H9 (cell line): ENCODE measurements around the gene C22orf23. TPM values are rescaled to one million over a fixed set of nuclear protein-coding genes. Genes with fewer than 3 reads are reported as not detected.

Source experiments
- DNase-seq: peaks from one replicate; pipeline ENCODE4 v3.0.0-alpha.2; 2017
- H2AFZ ChIP-seq: one replicate; pipeline ENCODE4 v1.6.1; 2013; ENCODE audit warnings: mild to moderate bottlenecking, low read length, control low read depth, moderate library complexity
- H2AK5ac ChIP-seq: 2 replicates; pipeline ENCODE4 v1.6.1; 2013; ENCODE audit warnings: low read length, control low read depth, mixed read lengths; ENCODE audit not compliant: insufficient read length
- H2BK120ac ChIP-seq: one replicate; pipeline ENCODE4 v1.6.1; 2013; ENCODE audit warnings: low read depth, mild to moderate bottlenecking, low read length, control low read depth, inconsistent platforms; ENCODE audit not compliant: poor library complexity, severe bottlenecking
- H2BK12ac ChIP-seq: 2 replicates; pipeline ENCODE4 v1.6.1; 2013; ENCODE audit warnings: low read length, control low read depth, mixed read lengths, low read depth; ENCODE audit not compliant: insufficient read length
- H2BK15ac ChIP-seq: 2 replicates; pipeline ENCODE4 v1.6.1; 2013; ENCODE audit warnings: low read depth, low read length, control low read depth
- H2BK20ac ChIP-seq: one replicate; pipeline ENCODE4 v1.6.1; 2013; ENCODE audit warnings: low read depth, mild to moderate bottlenecking, low read length, control low read depth, inconsistent platforms; ENCODE audit not compliant: poor library complexity, severe bottlenecking
- H2BK5ac ChIP-seq: 2 replicates; pipeline ENCODE4 v1.6.1; 2013; ENCODE audit warnings: low read length, control low read depth, mixed read lengths; ENCODE audit not compliant: insufficient read length
- H3K14ac ChIP-seq: 2 replicates; pipeline ENCODE4 v1.6.1; 2013; ENCODE audit warnings: low read length, control low read depth; ENCODE audit not compliant: insufficient read depth
- H3K18ac ChIP-seq: 2 replicates; pipeline ENCODE4 v1.6.1; 2013; ENCODE audit warnings: low read depth, mild to moderate bottlenecking, mixed read lengths, low read length, control low read depth; ENCODE audit not compliant: insufficient read length
- H3K23ac ChIP-seq: 2 replicates; pipeline ENCODE4 v1.6.1; 2013; ENCODE audit warnings: low read length, control low read depth, mixed read lengths, low read depth; ENCODE audit not compliant: insufficient read length
- H3K23me2 ChIP-seq: 2 replicates; pipeline ENCODE4 v1.6.1; 2013; ENCODE audit warnings: low read depth, mild to moderate bottlenecking, mixed read lengths, low read length, control low read depth; ENCODE audit not compliant: insufficient read length, poor library complexity, severe bottlenecking
- H3K27ac ChIP-seq: 2 replicates; pipeline ENCODE4 v1.5.1; 2013; ENCODE audit warnings: low read length, control low read depth, mixed read lengths, low read depth; ENCODE audit not compliant: insufficient read length
- H3K27me3 ChIP-seq: 2 replicates; pipeline ENCODE4 v1.6.1; 2013; ENCODE audit warnings: low read length, control low read depth, inconsistent platforms; ENCODE audit not compliant: insufficient read depth
- H3K4ac ChIP-seq: 2 replicates; pipeline ENCODE4 v1.6.1; 2013; ENCODE audit warnings: low read depth, mild to moderate bottlenecking, control low read depth, inconsistent platforms, low read length, moderate library complexity
- H3K4me1 ChIP-seq: 2 replicates; pipeline ENCODE4 v1.6.1; 2013; ENCODE audit warnings: low read length, control low read depth, inconsistent platforms; ENCODE audit not compliant: insufficient read depth
- H3K4me2 ChIP-seq: 2 replicates; pipeline ENCODE4 v1.6.1; 2013; ENCODE audit warnings: low read length, control low read depth, mixed read lengths; ENCODE audit not compliant: insufficient read length, insufficient read depth
- H3K56ac ChIP-seq: 2 replicates; pipeline ENCODE4 v1.6.1; 2013; ENCODE audit warnings: low read depth, mild to moderate bottlenecking, mixed read lengths, low read length, control low read depth; ENCODE audit not compliant: insufficient read length
- H3K79me1 ChIP-seq: 2 replicates; pipeline ENCODE4 v1.6.1; 2013; ENCODE audit warnings: low read depth, mild to moderate bottlenecking, moderate library complexity, low read length, control low read depth, inconsistent platforms; ENCODE audit not compliant: insufficient read depth, poor library complexity, severe bottlenecking
- H3K79me2 ChIP-seq: 2 replicates; pipeline ENCODE4 v1.6.1; 2013; ENCODE audit warnings: low read length, control low read depth, inconsistent platforms; ENCODE audit not compliant: insufficient read depth
- H3K9ac ChIP-seq: 2 replicates; pipeline ENCODE4 v1.6.1; 2013; ENCODE audit warnings: low read length, control low read depth, mixed read lengths; ENCODE audit not compliant: insufficient read length; ENCODE audit errors: extremely low read depth
- H3K9me3 ChIP-seq: one replicate; pipeline ENCODE4 v1.6.1; 2013; ENCODE audit warnings: low read depth, low read length, inconsistent platforms; ENCODE audit not compliant: control insufficient read depth
- H3T11ph ChIP-seq: one replicate; pipeline ENCODE4 v1.6.1; 2013; ENCODE audit warnings: mild to moderate bottlenecking, low read length, control low read depth, inconsistent platforms
- H4K20me1 ChIP-seq: one replicate; pipeline ENCODE4 v1.6.1; 2013; ENCODE audit not compliant: control insufficient read depth, insufficient read length, insufficient read depth
- H4K5ac ChIP-seq: 2 replicates; pipeline ENCODE4 v1.6.1; 2013; ENCODE audit warnings: low read depth, mild to moderate bottlenecking, mixed read lengths, low read length, control low read depth; ENCODE audit not compliant: insufficient read length
- H4K8ac ChIP-seq: replicated peaks from 2 replicates; pipeline ENCODE4 v1.6.1; 2013; ENCODE audit warnings: low read length, control low read depth, mixed read lengths, low read depth; ENCODE audit not compliant: insufficient read length
- H4K91ac ChIP-seq: 2 replicates; pipeline ENCODE4 v1.6.1; 2013; ENCODE audit warnings: low read depth, mild to moderate bottlenecking, moderate library complexity, mixed read lengths, low read length, control low read depth; ENCODE audit not compliant: insufficient read length
- H3K27ac Mint-ChIP-seq, 3 experiments: 2 replicates in 2 of 3; 3 replicates in 1 of 3; pipeline ENCODE4 v1.8.0; 2020 to 2021; ENCODE audit warnings: mixed read lengths in 3 of 3, mild to moderate bottlenecking in 1 of 3, moderate library complexity in 1 of 3
- H3K27me3 Mint-ChIP-seq: 2 replicates; pipeline ENCODE4 v1.8.0; 2021; ENCODE audit warnings: low read depth, mild to moderate bottlenecking, moderate library complexity, mixed read lengths
- H3K36me3 Mint-ChIP-seq, 3 experiments: 2 replicates in 2 of 3; 3 replicates in 1 of 3; pipeline ENCODE4 v1.8.0; 2020 to 2021; ENCODE audit warnings: low read depth in 3 of 3, mixed read lengths in 3 of 3; ENCODE audit not compliant: insufficient read depth in 1 of 3
- H3K4me1 Mint-ChIP-seq, 2 experiments: 2 replicates each; pipeline ENCODE4 v1.8.0; 2020; ENCODE audit warnings: mixed read lengths in 2 of 2
- H3K4me3 Mint-ChIP-seq, 2 experiments: 2 replicates in 1 of 2; 3 replicates in 1 of 2; pipeline ENCODE4 v1.8.0; 2020 to 2021; ENCODE audit warnings: mild to moderate bottlenecking in 2 of 2, mixed read lengths in 2 of 2, moderate library complexity in 1 of 2
- H3K9me3 Mint-ChIP-seq, 2 experiments: 2 replicates in 1 of 2; 3 replicates in 1 of 2; pipeline ENCODE4 v1.8.0; 2020; ENCODE audit warnings: mild to moderate bottlenecking in 2 of 2, mixed read lengths in 2 of 2, moderate library complexity in 1 of 2
- CTCF ChIP-seq: fragments of 200-600 bp; sonication (generic); conservative IDR thresholded peaks from 3 replicates; pipeline ENCODE4 v1.8.0; 2021; ENCODE audit warnings: antibody characterized with exemption, mild to moderate bottlenecking
- WGBS: extraction: QIAGEN DNeasy Blood & Tissue Kit; methylation state at CpG from one replicate; pipeline ENCODE4 v1.1.7; 2013; ENCODE audit warnings: missing lambda C conversion rate, low lambda C conversion rate, mixed read lengths; ENCODE audit not compliant: insufficient read length; ENCODE audit errors: extremely low coverage; 5-methylcytosine and 5-hydroxymethylcytosine counted together
- total RNA-seq: library from RNA; stranded (reverse); gene quantifications from 2 replicates; pipeline ENCODE4 v1.2.1, GENCODE V29; 2021

The C22orf23 gene
- total RNA-seq, 1 experiment from 2014 or later: 0.57 TPM

- no peak overlapping the region for H2AFZ ChIP-seq
- no peak for DNase-seq
- Mint-ChIP-seq H3K27me3 (no peaks in the 10 kb centered on the region), H3K27ac (peak overlapping the region in 2 of 3 experiments; percentile 22 to 53; a peak in 2 of 7 replicates), H3K4me1 (peaks cover 8 to 12% of the 10 kb centered on the region in 2 experiments), H3K9me3 (no peaks in the 10 kb centered on the region), H3K36me3 (peaks cover 0 to 55% (median 24%) of the 10 kb centered on the region in 3 experiments; a peak in 6 of 7 replicates), H3K4me3 (no peak overlapping the region)
- no peaks in the 10 kb centered on the region for H3K79me2 ChIP-seq
- H3K27ac ChIP-seq: no peak overlapping the region
- no peak overlapping the region for H2AK5ac ChIP-seq
- TF ChIP-seq CTCF: no peak
- H3K18ac ChIP-seq: no peak overlapping the region
- no peaks in the 10 kb centered on the region for H3K23me2 ChIP-seq
- no peaks in the 10 kb centered on the region for H3K79me1 ChIP-seq
- H3K9me3 ChIP-seq: no peaks in the 10 kb centered on the region
- no peaks in the 10 kb centered on the region for H4K20me1 ChIP-seq
- H4K5ac ChIP-seq: no peak overlapping the region
- no CpG with 5 or more reads among the region's 6 CpGs for WGBS
- no peak overlapping the region for H4K91ac ChIP-seq
- H3K23ac ChIP-seq: no peak overlapping the region
- H3K56ac ChIP-seq: no peak overlapping the region
- H3K14ac ChIP-seq: no peak overlapping the region
- no peaks in the 10 kb centered on the region for H3K27me3 ChIP-seq
- no peak overlapping the region for H2BK15ac ChIP-seq
- no peak overlapping the region for H2BK120ac ChIP-seq
- H3K4me2 ChIP-seq: no peak overlapping the region
- no peak overlapping the region for H2BK12ac ChIP-seq
- H4K8ac ChIP-seq: no peak overlapping the region
- no peaks in the 10 kb centered on the region for H3K4me1 ChIP-seq
- H2BK5ac ChIP-seq: no peak overlapping the region
- no peak overlapping the region for H3T11ph ChIP-seq
- H3K4ac ChIP-seq: no peak overlapping the region
- no peak overlapping the region for H2BK20ac ChIP-seq
- H3K9ac ChIP-seq: no peak overlapping the region
These were observed 21.5 kb downstream of the C22orf23 start for GRCh38 chr22:37931893-37932389.
